ENCODE data around the gene STK33.

Gene STK33

GRCh38 chr11:8373519-8374432 is 220.3 kb downstream of the STK33 start:
- DNase-seq (ENCODE audit: low spot score), result no peak

GRCh38 chr11:8372641-8373381 is 221.2 kb downstream of the STK33 start:
- no peak for DNase-seq (ENCODE audit: low spot score)

GRCh38 chr11:8371516-8371884 is 222.5 kb downstream of the STK33 start:
- no peak for DNase-seq (ENCODE audit: low spot score)

GRCh38 chr11:8370812-8371515 is 223.1 kb downstream of the STK33 start:
- DNase-seq (ENCODE audit: low spot score), result no peak

- no peak for DNase-seq (ENCODE audit: low spot score)
These were observed 224.3 kb downstream of the STK33 start for GRCh38 chr11:8369592-8370205.

- no peak for DNase-seq (ENCODE audit: low spot score)
These were observed 225.3 kb downstream of the STK33 start for GRCh38 chr11:8368772-8369171.

GRCh38 chr11:8368194-8368593 is 225.8 kb downstream of the STK33 start:
- DNase-seq (ENCODE audit: low spot score), result no peak

- no peak for DNase-seq (ENCODE audit: low spot score)
These were observed 227.7 kb downstream of the STK33 start for GRCh38 chr11:8366316-8366715.

GRCh38 chr11:8365216-8365941 is 228.6 kb downstream of the STK33 start:
- no peak for DNase-seq (ENCODE audit: low spot score)

- DNase-seq (ENCODE audit: low spot score), result no peak
These were observed 230.1 kb downstream of the STK33 start for GRCh38 chr11:8363921-8364320.

- DNase-seq (ENCODE audit: low spot score), result no peak
These were observed 231.1 kb downstream of the STK33 start for GRCh38 chr11:8362899-8363298.

GRCh38 chr11:8362491-8362890 is 231.5 kb downstream of the STK33 start:
- no peak for DNase-seq (ENCODE audit: low spot score)

- DNase-seq (ENCODE audit: low spot score), result no peak
These were observed 232.3 kb downstream of the STK33 start for GRCh38 chr11:8361664-8362210.

- DNase-seq (ENCODE audit: low spot score), result no peak
These were observed 232.8 kb downstream of the STK33 start for GRCh38 chr11:8361206-8361605.

- no peak for DNase-seq (ENCODE audit: low spot score)
These were observed 233.8 kb downstream of the STK33 start for GRCh38 chr11:8360086-8360828.

- no peak for DNase-seq (ENCODE audit: low spot score)
These were observed 234.5 kb downstream of the STK33 start for GRCh38 chr11:8359521-8359920.

- no peak for DNase-seq (ENCODE audit: low spot score)
These were observed 236.0 kb downstream of the STK33 start for GRCh38 chr11:8357891-8358566.

- no peak for DNase-seq (ENCODE audit: low spot score)
These were observed 236.5 kb downstream of the STK33 start for GRCh38 chr11:8357505-8357888.

GRCh38 chr11:8356721-8357504 is 237.1 kb downstream of the STK33 start:
- DNase-seq (ENCODE audit: low spot score), result no peak
